ENCODE measurements around the gene INF2. TPM values are rescaled to one million over a fixed set of nuclear protein-coding genes. Genes with fewer than 3 reads are reported as not detected.

The INF2 gene
- total RNA-seq, 1 donor from 2014 or later: 130 TPM

DNA sequence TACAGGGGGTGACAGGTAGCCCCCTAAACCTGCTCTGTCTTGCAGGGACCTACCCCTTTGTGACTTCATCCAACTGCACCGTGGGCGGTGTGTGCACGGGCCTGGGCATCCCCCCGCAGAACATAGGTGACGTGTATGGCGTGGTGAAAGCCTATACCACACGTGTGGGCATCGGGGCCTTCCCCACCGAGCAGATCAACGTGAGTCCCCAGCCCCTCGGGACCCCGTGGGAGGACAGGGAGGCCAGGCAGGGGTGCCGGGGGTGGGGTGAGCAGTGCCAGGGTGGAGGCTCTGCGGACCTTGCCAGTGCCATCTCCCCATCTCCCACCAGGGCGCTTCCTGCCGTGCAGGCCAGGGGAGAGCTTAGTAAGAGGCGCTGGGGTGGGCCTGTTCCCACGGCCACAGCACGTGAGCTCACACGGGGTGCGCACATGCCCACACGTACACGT, 52.4 kb downstream of the INF2 start:
- Mint-ChIP-seq H3K9me3 (ENCODE audit: unreplicated experiment) (no peaks in the 10 kb centered on the region), H3K4me1 (ENCODE audit: unreplicated experiment) (peaks cover 10% of the 10 kb centered on the region), H3K27me3 (ENCODE audit: unreplicated experiment) (no peaks in the 10 kb centered on the region), H3K4me3 (ENCODE audit: unreplicated experiment) (no peak overlapping the region), H3K27ac (ENCODE audit: unreplicated experiment) (no peak overlapping the region), H3K36me3 (ENCODE audit: unreplicated experiment) (no peaks in the 10 kb centered on the region)
- TF ChIP-seq, protein P1, sequence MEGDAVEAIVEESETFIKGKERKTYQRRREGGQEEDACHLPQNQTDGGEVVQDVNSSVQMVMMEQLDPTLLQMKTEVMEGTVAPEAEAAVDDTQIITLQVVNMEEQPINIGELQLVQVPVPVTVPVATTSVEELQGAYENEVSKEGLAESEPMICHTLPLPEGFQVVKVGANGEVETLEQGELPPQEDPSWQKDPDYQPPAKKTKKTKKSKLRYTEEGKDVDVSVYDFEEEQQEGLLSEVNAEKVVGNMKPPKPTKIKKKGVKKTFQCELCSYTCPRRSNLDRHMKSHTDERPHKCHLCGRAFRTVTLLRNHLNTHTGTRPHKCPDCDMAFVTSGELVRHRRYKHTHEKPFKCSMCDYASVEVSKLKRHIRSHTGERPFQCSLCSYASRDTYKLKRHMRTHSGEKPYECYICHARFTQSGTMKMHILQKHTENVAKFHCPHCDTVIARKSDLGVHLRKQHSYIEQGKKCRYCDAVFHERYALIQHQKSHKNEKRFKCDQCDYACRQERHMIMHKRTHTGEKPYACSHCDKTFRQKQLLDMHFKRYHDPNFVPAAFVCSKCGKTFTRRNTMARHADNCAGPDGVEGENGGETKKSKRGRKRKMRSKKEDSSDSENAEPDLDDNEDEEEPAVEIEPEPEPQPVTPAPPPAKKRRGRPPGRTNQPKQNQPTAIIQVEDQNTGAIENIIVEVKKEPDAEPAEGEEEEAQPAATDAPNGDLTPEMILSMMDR (IDR thresholded peaks at IDR 0.05): no peak
- no peak for DNase-seq (ENCODE audit: extremely low spot score, unreplicated experiment)

DNA sequence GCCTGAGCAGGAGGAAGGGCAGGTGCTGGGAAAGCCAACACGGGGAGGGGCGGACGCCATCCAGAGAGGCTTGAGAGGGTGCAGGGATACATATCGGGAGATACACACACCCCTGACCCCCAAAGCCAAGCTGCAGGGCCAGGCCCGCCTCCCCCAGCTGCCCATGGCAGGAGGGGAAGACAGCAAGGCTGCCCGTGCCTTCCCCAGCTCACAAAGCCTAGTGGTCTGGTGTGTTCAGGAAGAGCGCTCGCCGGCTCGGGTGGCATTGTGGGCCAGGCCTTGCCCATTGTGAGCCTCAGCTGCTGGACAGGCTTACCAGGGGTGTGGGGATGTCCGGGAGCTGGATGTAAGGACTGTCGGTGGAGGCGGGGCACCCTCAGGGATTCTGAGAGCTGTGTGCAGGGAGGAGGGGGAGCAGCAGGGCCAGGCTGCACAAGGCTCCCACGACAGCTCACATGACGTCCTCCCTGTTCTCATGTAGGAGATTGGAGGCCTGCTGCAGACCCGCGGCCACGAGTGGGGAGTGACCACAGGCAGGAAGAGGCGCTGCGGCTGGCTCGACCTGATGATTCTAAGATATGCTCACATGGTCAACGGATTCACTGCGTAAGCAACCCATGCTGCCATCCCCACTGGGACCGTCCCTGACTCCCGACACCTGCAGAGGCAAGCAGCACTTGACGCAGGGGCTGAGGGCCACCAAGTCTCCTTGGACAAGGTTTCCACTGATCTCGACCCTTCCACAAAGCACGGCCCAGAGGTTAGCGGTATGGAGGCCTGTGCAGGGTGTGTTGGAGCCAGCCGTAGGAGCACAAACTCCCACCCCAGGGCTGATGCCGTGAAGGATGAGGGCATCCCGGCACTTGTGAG, 53.4 kb downstream of the INF2 start:
- Mint-ChIP-seq H3K9me3 (ENCODE audit: unreplicated experiment) (no peaks in the 10 kb centered on the region), H3K27me3 (ENCODE audit: unreplicated experiment) (no peaks in the 10 kb centered on the region), H3K36me3 (ENCODE audit: unreplicated experiment) (no peaks in the 10 kb centered on the region), H3K27ac (ENCODE audit: unreplicated experiment) (no peak overlapping the region), H3K4me1 (ENCODE audit: unreplicated experiment) (peaks cover 12% of the 10 kb centered on the region), H3K4me3 (ENCODE audit: unreplicated experiment) (no peak overlapping the region)
- TF ChIP-seq, protein P1 (IDR thresholded peaks at IDR 0.05): no peak
- DNase-seq (ENCODE audit: extremely low spot score, unreplicated experiment): no peak

DNA sequence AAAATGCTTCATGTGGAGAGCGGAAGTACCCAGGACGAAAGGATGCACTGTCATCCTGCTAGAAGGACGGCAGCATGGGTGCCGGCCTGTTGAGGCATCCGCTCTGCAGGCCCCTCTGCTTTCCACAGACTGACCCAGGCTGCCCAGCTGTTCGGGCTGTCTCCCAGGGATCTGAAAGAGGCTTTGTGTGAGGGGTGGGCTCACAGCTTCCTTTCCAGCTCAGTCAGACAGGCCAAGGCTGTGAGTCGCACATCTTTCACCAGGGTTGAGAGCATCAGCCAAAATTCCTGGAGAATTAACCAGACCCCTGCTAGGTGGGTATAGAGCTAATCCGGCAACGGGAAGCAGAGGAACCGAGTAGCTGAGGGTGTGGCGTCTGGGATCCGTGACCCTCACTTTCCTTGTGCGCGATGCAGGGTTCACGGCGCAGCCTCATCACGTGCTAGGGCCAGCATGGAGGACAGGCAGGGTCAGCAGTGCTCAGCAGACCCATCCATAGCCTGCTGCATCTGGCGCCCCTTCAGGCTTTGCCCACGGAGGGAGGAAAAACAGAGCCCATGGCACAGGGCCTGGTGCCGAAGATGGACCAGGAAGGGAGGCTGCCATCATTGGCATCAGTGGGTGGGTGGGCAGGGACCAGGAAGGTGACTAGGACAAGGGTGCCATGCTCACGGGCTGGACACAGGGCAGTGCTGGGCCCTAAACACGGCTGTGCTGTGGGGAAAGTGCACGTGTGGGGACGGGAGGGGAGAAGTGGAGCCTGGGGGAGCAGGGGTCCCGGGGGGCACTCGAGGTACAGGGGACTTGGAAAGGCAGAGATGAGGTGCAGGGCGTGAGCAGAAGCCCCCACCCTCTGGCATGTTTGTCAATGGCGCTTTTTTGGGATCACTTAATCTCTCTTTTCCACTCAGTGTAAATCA, 54.3 kb downstream of the INF2 start:
- DNase-seq (ENCODE audit: extremely low spot score, unreplicated experiment): no peak
- Mint-ChIP-seq H3K27me3 (ENCODE audit: unreplicated experiment) (no peaks in the 10 kb centered on the region), H3K9me3 (ENCODE audit: unreplicated experiment) (no peaks in the 10 kb centered on the region), H3K27ac (ENCODE audit: unreplicated experiment) (no peak overlapping the region), H3K4me1 (ENCODE audit: unreplicated experiment) (peaks cover 21% of the 10 kb centered on the region), H3K4me3 (ENCODE audit: unreplicated experiment) (no peak overlapping the region), H3K36me3 (ENCODE audit: unreplicated experiment) (no peaks in the 10 kb centered on the region)
- TF ChIP-seq, protein P1 (IDR thresholded peaks at IDR 0.05): no peak

DNA sequence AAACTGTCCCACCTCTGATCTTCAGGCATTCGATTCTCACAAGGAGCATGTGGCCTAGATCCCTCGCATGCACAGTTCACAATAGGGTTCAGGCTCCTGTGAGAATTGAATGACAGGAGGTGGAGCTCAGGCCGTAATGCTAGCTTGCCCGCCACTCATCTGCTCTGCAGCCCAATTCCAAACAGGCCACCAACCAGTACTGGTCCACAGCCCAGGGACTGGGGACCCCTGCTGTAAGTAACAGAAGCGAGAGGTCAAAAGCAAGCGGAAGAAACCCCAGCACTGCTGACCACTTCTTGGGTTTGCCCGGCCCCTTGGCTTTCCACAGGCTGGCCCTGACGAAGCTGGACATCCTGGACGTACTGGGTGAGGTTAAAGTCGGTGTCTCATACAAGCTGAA, 55.1 kb downstream of the INF2 start:
- H3K9me3 Mint-ChIP-seq (ENCODE audit: unreplicated experiment): no peaks in the 10 kb centered on the region
- no peak overlapping the region for H3K27ac Mint-ChIP-seq (ENCODE audit: unreplicated experiment)

More for the DNA sequence above, 55.1 kb downstream of the INF2 start:
- TF ChIP-seq, protein P1 (IDR thresholded peaks at IDR 0.05): no peak
- H3K36me3 Mint-ChIP-seq (ENCODE audit: unreplicated experiment): no peaks in the 10 kb centered on the region
- H3K27me3 Mint-ChIP-seq (ENCODE audit: unreplicated experiment): no peaks in the 10 kb centered on the region
- peaks cover 28% of the 10 kb centered on the region for H3K4me1 Mint-ChIP-seq (ENCODE audit: unreplicated experiment)
- DNase-seq (ENCODE audit: extremely low spot score, unreplicated experiment): no peak
- H3K4me3 Mint-ChIP-seq (ENCODE audit: unreplicated experiment): no peak overlapping the region

All from osteocyte (in vitro differentiated cells).